HUES48 (cell line): ENCODE results near the gene ECT2.

Experiments
- H3K27ac ChIP-seq: one replicate; pipeline ENCODE4 v1.7.0; 2013; ENCODE audit warnings: low read depth, low read length, inconsistent platforms
- H3K27me3 ChIP-seq: 2 replicates; pipeline ENCODE4 v1.6.1; 2013; ENCODE audit warnings: mild to moderate bottlenecking, low read length; ENCODE audit not compliant: control insufficient read depth, insufficient read depth
- H3K36me3 ChIP-seq: 2 replicates; pipeline ENCODE4 v1.6.1; 2013; ENCODE audit warnings: low read length; ENCODE audit not compliant: control insufficient read depth, insufficient read depth
- H3K4me1 ChIP-seq: 2 replicates; pipeline ENCODE4 v1.6.1; 2013; ENCODE audit warnings: mild to moderate bottlenecking, low read length; ENCODE audit not compliant: control insufficient read depth, insufficient read depth
- H3K4me3 ChIP-seq: 2 replicates; pipeline ENCODE4 v1.5.1; 2013; ENCODE audit warnings: mild to moderate bottlenecking, low read depth, low read length
- H3K9ac ChIP-seq: 2 replicates; pipeline ENCODE4 v1.6.1; 2013; ENCODE audit warnings: mild to moderate bottlenecking, low read depth, low read length, moderate library complexity
- H3K9me3 ChIP-seq: 2 replicates; pipeline ENCODE4 v1.6.1; 2013; ENCODE audit warnings: low read length; ENCODE audit not compliant: control insufficient read depth, insufficient read depth

Gene ECT2

GRCh38 chr3:172771672-172772071, 21.1 kb downstream of the ECT2 start:
- Histone ChIP-seq H3K4me3 (no peak overlapping the region), H3K36me3 (peaks cover 99% of the 10 kb centered on the region)

DNA sequence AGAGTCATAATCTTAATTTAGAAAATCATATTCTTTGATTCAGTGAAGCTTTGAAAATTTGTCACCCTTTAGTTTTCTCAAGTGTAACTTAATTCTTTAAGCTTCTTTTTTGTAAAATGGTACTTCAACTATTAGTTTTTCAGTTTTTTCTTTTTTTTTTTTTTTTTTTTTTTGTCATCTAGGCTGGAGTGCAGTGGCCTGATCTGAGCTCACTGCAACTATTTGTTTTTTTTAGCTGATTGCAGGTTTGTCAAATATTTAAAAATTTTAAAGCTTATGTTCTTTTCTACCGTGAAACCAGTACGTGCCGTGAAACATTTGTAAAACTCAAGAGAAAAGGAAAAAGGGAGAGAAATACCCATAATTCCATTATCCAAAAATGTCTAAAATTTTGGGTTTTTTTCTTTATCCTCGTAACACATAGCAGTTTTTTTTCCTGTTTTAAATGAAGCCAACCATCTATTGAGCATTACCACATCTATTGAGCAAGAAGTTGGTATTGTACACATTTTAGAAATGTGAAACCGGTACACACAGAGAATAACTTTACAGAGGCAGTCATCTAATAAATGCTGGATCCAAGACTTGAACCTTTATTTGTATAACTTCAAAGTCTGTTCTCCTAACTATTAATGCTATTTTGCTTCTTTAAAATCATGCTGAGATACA, 25.7 kb downstream of the ECT2 start:
- peaks cover 97% of the 10 kb centered on the region for H3K36me3 ChIP-seq

More at GRCh38 chr3:172771672-172772071, 21.1 kb downstream of the ECT2 start:
- no peaks in the 10 kb centered on the region for H3K4me1 ChIP-seq
- no peaks in the 10 kb centered on the region for H3K27me3 ChIP-seq
- H3K9me3 ChIP-seq: no peaks in the 10 kb centered on the region
- H3K27ac ChIP-seq: no peak overlapping the region
- no peak overlapping the region for H3K9ac ChIP-seq

DNA sequence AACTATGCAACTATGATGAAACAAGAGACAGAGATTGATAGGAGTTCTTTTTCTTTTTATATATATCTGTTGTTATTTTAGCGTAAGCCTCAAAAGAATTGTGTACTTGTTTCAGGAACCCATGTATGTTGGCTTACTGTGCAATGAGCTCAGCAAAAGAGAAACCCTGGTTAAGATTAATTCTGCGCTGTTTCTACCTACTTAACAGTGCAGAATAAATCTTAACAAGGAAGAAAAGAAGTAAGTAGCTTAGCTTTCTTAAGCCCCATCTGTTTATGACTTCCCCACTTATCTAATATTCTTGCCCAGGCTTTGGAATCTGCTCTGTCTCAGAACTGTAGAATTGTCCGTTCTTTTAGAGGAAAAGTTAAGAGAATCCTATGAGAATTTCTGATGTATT, 27.4 kb downstream of the ECT2 start:
- H3K27ac ChIP-seq: no peak overlapping the region

More for the DNA sequence above, 25.7 kb downstream of the ECT2 start:
- Histone ChIP-seq H3K27ac (no peak overlapping the region), H3K4me3 (no peak overlapping the region), H3K9me3 (no peaks in the 10 kb centered on the region), H3K4me1 (no peaks in the 10 kb centered on the region), H3K9ac (no peak overlapping the region), H3K27me3 (no peaks in the 10 kb centered on the region)

DNA sequence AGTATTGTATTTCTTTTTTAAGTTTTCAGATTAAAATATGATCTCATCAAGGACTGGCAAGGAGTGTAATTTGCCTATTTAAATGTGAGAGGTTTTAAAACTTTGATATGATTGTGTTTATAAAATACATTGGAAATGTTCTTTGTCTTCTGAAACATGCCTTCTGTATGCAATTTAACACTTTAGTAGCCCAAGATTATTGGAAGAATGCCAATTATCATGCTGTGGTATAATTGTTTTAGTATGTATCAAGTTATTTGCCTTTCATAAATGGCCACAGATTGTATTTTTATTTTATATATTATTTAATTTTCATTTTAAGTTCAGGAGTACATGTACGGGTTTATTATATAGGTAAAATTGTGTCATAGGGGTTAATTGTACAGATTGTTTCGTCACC, 31.7 kb downstream of the ECT2 start:
- Histone ChIP-seq H3K36me3 (peaks cover 98% of the 10 kb centered on the region), H3K4me3 (no peak overlapping the region), H3K27me3 (no peaks in the 10 kb centered on the region), H3K9me3 (no peaks in the 10 kb centered on the region), H3K27ac (no peak overlapping the region), H3K9ac (no peak overlapping the region), H3K4me1 (no peaks in the 10 kb centered on the region)

More for the DNA sequence above, 27.4 kb downstream of the ECT2 start:
- Histone ChIP-seq H3K9ac (no peak overlapping the region), H3K9me3 (no peaks in the 10 kb centered on the region), H3K4me1 (no peaks in the 10 kb centered on the region), H3K27me3 (no peaks in the 10 kb centered on the region), H3K4me3 (no peak overlapping the region), H3K36me3 (peaks cover 98% of the 10 kb centered on the region)

DNA sequence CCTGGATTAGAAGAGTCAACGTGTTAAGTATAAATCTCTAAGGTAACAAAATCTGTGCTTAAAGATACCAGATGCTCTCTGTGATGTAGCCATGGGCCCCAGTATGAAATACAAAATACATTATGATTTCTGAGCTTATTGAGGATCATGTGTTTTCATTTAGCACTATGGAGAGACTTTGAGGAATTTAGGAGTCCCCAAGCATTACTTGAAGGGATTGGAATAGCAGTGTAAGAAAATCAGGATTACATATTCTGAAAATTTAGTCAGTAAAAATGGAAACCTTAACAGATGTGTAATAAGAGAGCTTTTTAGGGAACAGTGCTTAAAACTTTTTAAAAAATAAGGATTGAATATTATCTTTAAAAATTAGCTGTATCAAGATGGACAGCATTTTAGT, 35.5 kb downstream of the ECT2 start:
- H3K4me1 ChIP-seq: no peaks in the 10 kb centered on the region
- no peak overlapping the region for H3K9ac ChIP-seq
- peaks cover 99% of the 10 kb centered on the region for H3K36me3 ChIP-seq
- H3K27ac ChIP-seq: no peak overlapping the region
- H3K9me3 ChIP-seq: no peaks in the 10 kb centered on the region
- no peak overlapping the region for H3K4me3 ChIP-seq
- no peaks in the 10 kb centered on the region for H3K27me3 ChIP-seq

GRCh38 chr3:172787019-172787418, 36.5 kb downstream of the ECT2 start:
- Histone ChIP-seq H3K27me3 (no peaks in the 10 kb centered on the region), H3K4me1 (no peaks in the 10 kb centered on the region), H3K9me3 (no peaks in the 10 kb centered on the region), H3K36me3 (peaks cover 99% of the 10 kb centered on the region), H3K27ac (no peak overlapping the region), H3K9ac (no peak overlapping the region), H3K4me3 (no peak overlapping the region)

DNA sequence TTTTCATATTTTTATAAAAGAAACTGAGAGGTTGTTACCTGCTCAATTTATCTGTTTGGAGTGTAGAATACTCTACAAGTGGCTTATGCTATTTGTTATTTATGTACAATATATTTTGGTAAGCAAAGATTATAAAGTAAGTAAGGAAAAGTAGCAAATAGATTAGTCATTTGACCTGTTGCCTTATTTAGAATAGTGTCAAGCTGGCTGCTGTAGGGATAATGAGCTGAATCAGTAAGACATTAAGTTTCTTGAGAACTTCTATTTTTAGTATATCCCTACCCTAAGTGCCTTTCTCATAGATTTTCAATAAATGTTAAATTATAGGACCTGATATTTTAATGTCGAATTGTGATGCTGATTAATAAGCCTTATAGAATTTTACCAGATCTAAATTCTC, 37.2 kb downstream of the ECT2 start:
- Histone ChIP-seq H3K27me3 (no peaks in the 10 kb centered on the region), H3K27ac (no peak overlapping the region), H3K9ac (no peak overlapping the region), H3K9me3 (no peaks in the 10 kb centered on the region), H3K4me3 (no peak overlapping the region), H3K36me3 (peaks cover 99% of the 10 kb centered on the region), H3K4me1 (no peaks in the 10 kb centered on the region)

DNA sequence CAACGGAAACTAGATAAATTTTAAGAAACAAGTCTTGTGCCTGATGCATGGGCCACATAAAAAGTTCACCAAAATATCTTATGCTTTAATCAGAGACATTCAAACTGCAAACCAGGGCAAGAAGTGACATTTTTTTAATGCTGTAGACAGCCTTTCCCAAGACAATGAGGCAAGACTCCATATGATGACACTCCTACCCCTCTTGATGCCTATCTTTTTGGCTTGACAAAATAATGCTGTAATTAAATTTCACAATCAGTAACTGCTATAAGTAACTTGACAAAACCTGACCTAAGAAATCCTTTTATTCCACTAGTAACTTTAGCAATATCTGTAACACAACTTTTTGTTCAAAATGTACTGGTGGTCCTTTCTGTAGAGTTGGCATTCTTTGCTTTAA, 48.7 kb downstream of the ECT2 start:
- H3K9me3 ChIP-seq: no peaks in the 10 kb centered on the region
- H3K36me3 ChIP-seq: peaks cover 65% of the 10 kb centered on the region
- H3K27ac ChIP-seq: no peak overlapping the region
- H3K9ac ChIP-seq: no peak overlapping the region
- H3K27me3 ChIP-seq: no peaks in the 10 kb centered on the region
- H3K4me3 ChIP-seq: no peak overlapping the region
- H3K4me1 ChIP-seq: no peaks in the 10 kb centered on the region

- Histone ChIP-seq H3K4me3 (no peak overlapping the region), H3K4me1 (no peaks in the 10 kb centered on the region), H3K9me3 (no peaks in the 10 kb centered on the region), H3K27ac (no peak overlapping the region), H3K27me3 (no peaks in the 10 kb centered on the region), H3K9ac (no peak overlapping the region), H3K36me3 (peaks cover 74% of the 10 kb centered on the region)
Measured at GRCh38 chr3:172800156-172800555, 49.6 kb downstream of the ECT2 start.

GRCh38 chr3:172803489-172803888, 53.0 kb downstream of the ECT2 start:
- Histone ChIP-seq H3K4me3 (no peak overlapping the region), H3K36me3 (peaks cover 91% of the 10 kb centered on the region), H3K9ac (no peak overlapping the region), H3K9me3 (no peaks in the 10 kb centered on the region), H3K27ac (no peak overlapping the region), H3K4me1 (no peaks in the 10 kb centered on the region), H3K27me3 (no peaks in the 10 kb centered on the region)

- Histone ChIP-seq H3K9me3 (no peaks in the 10 kb centered on the region), H3K4me3 (no peak overlapping the region), H3K27me3 (no peaks in the 10 kb centered on the region), H3K36me3 (peaks cover 93% of the 10 kb centered on the region), H3K27ac (no peak overlapping the region), H3K4me1 (no peaks in the 10 kb centered on the region), H3K9ac (no peak overlapping the region)
Measured at GRCh38 chr3:172804323-172804722, 53.8 kb downstream of the ECT2 start.
